ENCODE measurements around the gene KRI1. TPM values are rescaled to one million over a fixed set of nuclear protein-coding genes. Genes with fewer than 3 reads are reported as not detected.

KRI1 gene
- total and polyA plus RNA-seq, 3 experiments from 2014 or later = 45.7 to 64.5 (median 61.6) TPM

DNA sequence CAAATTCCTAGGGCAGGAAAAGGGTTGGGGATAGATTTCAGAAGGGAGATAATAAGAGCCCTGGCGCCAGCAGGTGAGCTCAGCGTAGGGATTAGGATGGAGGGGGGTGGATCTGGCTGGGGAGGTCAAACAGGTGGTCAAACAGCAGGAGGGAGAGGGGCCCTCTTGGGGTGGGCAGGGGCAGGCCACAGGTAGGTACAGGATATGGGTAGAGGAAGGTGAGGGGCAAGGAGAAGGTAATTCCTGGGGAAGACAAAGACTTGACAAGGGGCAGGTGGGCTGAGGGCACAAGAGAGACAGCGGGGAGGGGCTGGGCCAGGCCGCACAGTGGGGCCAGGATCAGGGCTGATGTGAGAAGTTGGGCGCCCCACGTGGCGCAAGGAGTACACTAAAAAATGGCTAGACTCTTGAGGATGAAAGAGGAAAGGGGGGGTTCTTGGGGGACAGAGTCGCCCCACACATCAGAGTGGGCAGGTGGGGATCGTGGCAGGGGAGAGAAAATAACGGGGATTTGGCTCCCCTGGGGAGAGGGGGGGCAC is 713 bp downstream of the KRI1 start:
- Mint-ChIP-seq H3K9me3 (no peaks in the 10 kb centered on the region), H3K4me3 (peak overlapping the region; percentile 86 to 99 (median 97)), H3K4me1 (peaks cover 35 to 54% (median 41%) of the 10 kb centered on the region in 3 donors), H3K27me3 (peaks cover 0 to 7% of the 10 kb centered on the region in 2 donors), H3K36me3 (peaks cover 3 to 50% (median 9%) of the 10 kb centered on the region in 3 donors), H3K27ac (peak overlapping the region; percentile 83 to 100 (median 98))
- H3K36me3 ChIP-seq (ENCODE audit: insufficient read depth, low read length) = peaks cover 16% of the 10 kb centered on the region
- peak overlapping the region; percentile 82 for H3K27ac ChIP-seq (ENCODE audit: low read depth, low read length)
- H3K9me3 ChIP-seq (ENCODE audit: low read length) = no peaks in the 10 kb centered on the region
- CTCF ChIA-PET = interaction anchor here (1.4 to 8.4 kb wide), 3 partner anchors 12 to 81 kb away, joined by 3 to 63 read pairs (median 4); no protein-coding TSS in a partner anchor
- DNase-seq = peak in 4 of 5 donors; percentile 41 to 67 (median 51)
- H3K4me1 ChIP-seq (ENCODE audit: insufficient read depth, low read length) = peaks cover 36% of the 10 kb centered on the region
- H3K4me3 ChIP-seq (ENCODE audit: low read length) = peak overlapping the region; percentile 80
- POLR2A ChIA-PET = interaction anchor here (1.2 to 1.8 kb wide), 2 partner anchors 11 to 38 kb away, joined by 5 to 27 read pairs; no protein-coding TSS in a partner anchor
- no peaks in the 10 kb centered on the region for H3K27me3 ChIP-seq (ENCODE audit: insufficient read depth, low read length, poor library complexity, severe bottlenecking)

GRCh38 chr19:10562609-10563008 is 3.2 kb downstream of the KRI1 start:
- H3K36me3 Mint-ChIP-seq = peaks cover 4 to 64% (median 14%) of the 10 kb centered on the region in 3 donors
- peaks cover 39% of the 10 kb centered on the region for H3K36me3 ChIP-seq (ENCODE audit: insufficient read depth, low read length)
- CTCF ChIA-PET = interaction anchor here (1.2 to 3.1 kb wide), 4 partner anchors 9 to 21 kb away, joined by 3 to 15 read pairs (median 6); no protein-coding TSS in a partner anchor
- H3K9me3 Mint-ChIP-seq = no peaks in the 10 kb centered on the region
- POLR2A ChIA-PET = interaction anchor here (1.6 kb wide), 1 partner anchor 8 kb away, joined by 5 read pairs; no protein-coding TSS in a partner anchor
- H3K4me3 ChIP-seq (ENCODE audit: low read length) = no peak overlapping the region
- H3K27me3 Mint-ChIP-seq = peaks cover 0 to 7% of the 10 kb centered on the region in 2 donors
- no peak for DNase-seq
- peaks cover 27% of the 10 kb centered on the region for H3K4me1 ChIP-seq (ENCODE audit: insufficient read depth, low read length)
- H3K4me3 Mint-ChIP-seq = no peak overlapping the region
- H3K27ac ChIP-seq (ENCODE audit: low read depth, low read length) = no peak overlapping the region
- no peaks in the 10 kb centered on the region for H3K9me3 ChIP-seq (ENCODE audit: low read length)
- peak overlapping the region in 3 of 8 donors; percentile 4 to 87 (median 72) for H3K27ac Mint-ChIP-seq
- H3K27me3 ChIP-seq (ENCODE audit: insufficient read depth, low read length, poor library complexity, severe bottlenecking) = no peaks in the 10 kb centered on the region
- H3K4me1 Mint-ChIP-seq = peaks cover 28 to 49% (median 31%) of the 10 kb centered on the region in 3 donors

GRCh38 chr19:10560154-10560553 is 5.7 kb downstream of the KRI1 start:
- no peak for DNase-seq
- H3K27ac Mint-ChIP-seq = peak overlapping the region in 3 of 8 donors; percentile 23 to 47 (median 43)
- H3K9me3 Mint-ChIP-seq = no peaks in the 10 kb centered on the region
- ChIA-PET CTCF (no interaction called here), POLR2A (no interaction called here)
- H3K4me3 Mint-ChIP-seq = no peak overlapping the region
- Histone ChIP-seq H3K4me3 (ENCODE audit: low read length) (no peak overlapping the region), H3K27ac (ENCODE audit: low read depth, low read length) (no peak overlapping the region), H3K36me3 (ENCODE audit: insufficient read depth, low read length) (peaks cover 52% of the 10 kb centered on the region), H3K27me3 (ENCODE audit: insufficient read depth, low read length, poor library complexity, severe bottlenecking) (no peaks in the 10 kb centered on the region), H3K9me3 (ENCODE audit: low read length) (no peaks in the 10 kb centered on the region), H3K4me1 (ENCODE audit: insufficient read depth, low read length) (peaks cover 24% of the 10 kb centered on the region)
- peaks cover 21 to 38% (median 25%) of the 10 kb centered on the region in 3 donors for H3K4me1 Mint-ChIP-seq
- H3K36me3 Mint-ChIP-seq = peaks cover 4 to 67% (median 11%) of the 10 kb centered on the region in 3 donors
- H3K27me3 Mint-ChIP-seq = no peaks in the 10 kb centered on the region

DNA sequence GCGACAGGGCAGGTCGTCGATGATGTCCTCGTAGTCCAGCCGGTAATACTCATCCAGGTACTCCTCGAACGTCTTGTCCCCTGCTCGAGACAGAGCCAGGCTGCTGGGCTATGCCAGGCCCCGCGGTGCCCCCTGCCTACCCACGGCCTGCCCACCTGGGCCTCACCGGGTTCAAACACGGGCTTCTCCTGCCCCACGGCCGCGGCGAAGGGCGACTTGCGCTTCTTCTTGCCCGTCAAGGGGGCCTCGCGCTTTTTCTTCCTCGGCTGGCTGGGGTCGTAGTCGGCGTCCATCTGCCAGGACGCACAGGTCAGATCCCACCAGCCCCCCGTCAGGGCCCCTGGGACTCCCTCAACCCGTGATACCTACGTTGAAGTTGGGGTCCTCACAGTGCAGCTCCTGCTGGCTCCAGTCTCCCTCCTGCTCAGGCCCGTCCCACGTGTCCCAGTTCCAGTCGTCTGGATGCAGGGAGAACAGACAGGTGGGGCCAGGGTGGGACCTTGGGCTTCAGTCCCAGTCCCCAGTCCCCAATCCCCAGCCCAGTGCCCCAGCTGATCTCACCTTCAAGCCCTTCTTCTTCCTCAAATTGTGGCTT is 8.1 kb downstream of the KRI1 start:
- peaks cover 62% of the 10 kb centered on the region for H3K36me3 ChIP-seq (ENCODE audit: insufficient read depth, low read length)
- peaks cover 37% of the 10 kb centered on the region for H3K4me1 ChIP-seq (ENCODE audit: insufficient read depth, low read length)
- CTCF ChIA-PET = interaction anchor here (0.9 to 1.3 kb wide), 2 partner anchors 50 to 299 kb away, joined by 3 to 4 read pairs; no protein-coding TSS in a partner anchor

DNA sequence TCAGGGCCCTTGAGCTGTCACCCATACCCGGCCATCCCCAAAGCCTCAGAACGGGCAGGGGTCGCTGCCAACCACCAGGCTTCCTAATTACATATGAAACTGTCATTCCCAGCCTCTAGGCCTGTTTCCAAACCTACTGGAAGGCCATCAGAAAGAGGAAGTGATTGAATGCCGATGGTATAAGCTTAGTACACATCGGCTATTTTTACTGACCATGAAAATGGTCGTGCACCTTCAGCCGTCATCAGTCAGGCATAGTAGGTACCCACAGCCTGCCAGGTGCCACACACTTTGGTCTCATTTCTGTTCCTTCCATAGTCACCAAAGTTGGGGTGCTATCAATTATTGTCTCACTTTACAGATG is 10.2 kb downstream of the KRI1 start:
- Mint-ChIP-seq H3K4me1 (peaks cover 43 to 62% (median 54%) of the 10 kb centered on the region in 3 donors), H3K27me3 (no peaks in the 10 kb centered on the region), H3K9me3 (no peaks in the 10 kb centered on the region), H3K36me3 (peaks cover 4 to 82% (median 11%) of the 10 kb centered on the region in 3 donors), H3K4me3 (peak overlapping the region in 1 of 7 donors; percentile 8), H3K27ac (peak overlapping the region; percentile 42 to 85 (median 67))
- ChIA-PET POLR2A (interaction anchor here (0.9 to 3.7 kb wide), 2 partner anchors 10 to 13 kb away, joined by 3 to 27 read pairs; partner anchors contain the start of genes CDKN2D and KRI1), CTCF (interaction anchor here (1.7 to 7.0 kb wide), 3 partner anchors 14 to 89 kb away, joined by 4 to 63 read pairs (median 11); partner anchors contain the start of genes CDKN2D and KRI1)
- Histone ChIP-seq H3K36me3 (ENCODE audit: insufficient read depth, low read length) (peaks cover 65% of the 10 kb centered on the region), H3K27me3 (ENCODE audit: insufficient read depth, low read length, poor library complexity, severe bottlenecking) (no peaks in the 10 kb centered on the region), H3K4me1 (ENCODE audit: insufficient read depth, low read length) (peaks cover 56% of the 10 kb centered on the region), H3K4me3 (ENCODE audit: low read length) (no peak overlapping the region), H3K9me3 (ENCODE audit: low read length) (no peaks in the 10 kb centered on the region), H3K27ac (ENCODE audit: low read depth, low read length) (no peak overlapping the region)
- no peak for DNase-seq

More for the DNA sequence above, 8.1 kb downstream of the KRI1 start:
- no peaks in the 10 kb centered on the region for H3K27me3 ChIP-seq (ENCODE audit: insufficient read depth, low read length, poor library complexity, severe bottlenecking)
- no peak overlapping the region for H3K4me3 Mint-ChIP-seq
- POLR2A ChIA-PET = interaction anchor here (0.7 kb wide), 1 partner anchor 539 kb away, joined by 3 read pairs; no protein-coding TSS in a partner anchor
- no peaks in the 10 kb centered on the region for H3K27me3 Mint-ChIP-seq
- H3K27ac Mint-ChIP-seq = peak overlapping the region in 5 of 8 donors; percentile 24 to 88 (median 44)
- no peak overlapping the region for H3K4me3 ChIP-seq (ENCODE audit: low read length)
- no peak overlapping the region for H3K27ac ChIP-seq (ENCODE audit: low read depth, low read length)
- DNase-seq = no peak
- H3K9me3 Mint-ChIP-seq = no peaks in the 10 kb centered on the region
- no peaks in the 10 kb centered on the region for H3K9me3 ChIP-seq (ENCODE audit: low read length)
- peaks cover 36 to 53% (median 40%) of the 10 kb centered on the region in 3 donors for H3K4me1 Mint-ChIP-seq
- H3K36me3 Mint-ChIP-seq = peaks cover 4 to 84% (median 11%) of the 10 kb centered on the region in 3 donors

DNA sequence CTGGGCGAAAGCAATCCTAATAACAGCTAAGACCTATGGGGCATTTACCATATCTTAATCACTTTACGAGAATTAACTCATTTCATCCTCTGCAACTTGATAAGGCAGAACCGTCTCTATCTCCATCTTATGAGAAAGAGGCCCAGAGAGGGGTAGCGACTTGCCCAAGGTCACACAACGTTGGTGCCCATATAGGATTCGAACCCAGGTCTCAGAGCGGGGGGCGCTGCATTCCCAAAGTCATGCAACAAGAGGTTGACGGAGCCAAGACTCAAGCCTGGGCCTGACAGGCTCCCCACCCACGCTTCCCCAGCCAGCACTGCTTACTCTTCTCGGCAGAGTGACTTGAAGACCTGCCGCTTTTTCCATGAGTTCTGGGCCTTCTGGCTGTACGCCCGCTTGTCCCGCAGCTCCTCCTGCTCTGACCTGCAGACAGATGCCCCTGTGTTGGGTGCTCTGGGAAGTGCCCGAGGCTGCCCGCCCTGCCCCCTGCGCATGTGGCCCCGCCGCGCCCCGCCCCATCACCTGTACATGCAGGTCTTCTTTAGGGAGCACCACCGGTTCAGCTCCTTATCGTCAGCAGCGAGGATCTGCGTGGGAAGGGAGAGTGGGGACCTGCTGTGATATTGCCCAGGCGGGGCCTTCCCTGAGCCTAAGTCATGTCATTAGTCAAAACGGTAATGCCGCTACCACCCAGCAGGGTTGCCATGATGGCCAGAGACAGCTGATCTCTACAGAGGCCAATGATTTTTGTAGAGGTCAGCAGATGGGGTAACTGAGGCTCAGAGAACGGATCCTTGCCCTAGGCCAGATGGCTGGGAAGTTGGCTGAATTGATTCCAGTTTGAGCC is 10.8 kb downstream of the KRI1 start:
- CTCF ChIA-PET = interaction anchor here (0.8 to 7.0 kb wide), 8 partner anchors 13 to 107 kb away, joined by 3 to 63 read pairs (median 8); partner anchors contain the start of genes CDKN2D, KRI1 and S1PR5
- no peaks in the 10 kb centered on the region for H3K9me3 ChIP-seq (ENCODE audit: low read length)
- H3K4me1 ChIP-seq (ENCODE audit: insufficient read depth, low read length) = peaks cover 56% of the 10 kb centered on the region
- Mint-ChIP-seq H3K4me3 (peak overlapping the region in 6 of 7 donors; percentile 59 to 84 (median 76)), H3K36me3 (peaks cover 0 to 82% (median 8%) of the 10 kb centered on the region in 3 donors), H3K4me1 (peaks cover 43 to 67% (median 58%) of the 10 kb centered on the region in 3 donors), H3K27me3 (no peaks in the 10 kb centered on the region), H3K27ac (peak overlapping the region; percentile 89 to 98 (median 95)), H3K9me3 (no peaks in the 10 kb centered on the region)
- POLR2A ChIA-PET = interaction anchor here (1.3 to 3.7 kb wide), 3 partner anchors 8 to 13 kb away, joined by 5 to 27 read pairs (median 14); partner anchors contain the start of gene KRI1
- no peak overlapping the region for H3K4me3 ChIP-seq (ENCODE audit: low read length)
- peaks cover 65% of the 10 kb centered on the region for H3K36me3 ChIP-seq (ENCODE audit: insufficient read depth, low read length)
- H3K27ac ChIP-seq (ENCODE audit: low read depth, low read length) = no peak overlapping the region
- no peaks in the 10 kb centered on the region for H3K27me3 ChIP-seq (ENCODE audit: insufficient read depth, low read length, poor library complexity, severe bottlenecking)
- DNase-seq = no peak

- Mint-ChIP-seq H3K27ac (peak overlapping the region; percentile 89 to 98 (median 95)), H3K4me1 (peaks cover 43 to 64% (median 58%) of the 10 kb centered on the region in 3 donors), H3K27me3 (no peaks in the 10 kb centered on the region), H3K4me3 (peak overlapping the region; percentile 58 to 84 (median 76)), H3K9me3 (no peaks in the 10 kb centered on the region), H3K36me3 (peaks cover 0 to 82% (median 8%) of the 10 kb centered on the region in 3 donors)
- ChIA-PET POLR2A (interaction anchor here (0.6 to 4.0 kb wide), 8 partner anchors 9 to 206 kb away, joined by 3 to 27 read pairs (median 4); partner anchors contain the start of genes CDKN2D, KEAP1, KRI1 and S1PR5), CTCF (interaction anchor here (0.8 to 7.0 kb wide), 12 partner anchors 9 to 138 kb away, joined by 3 to 63 read pairs (median 6); partner anchors contain the start of genes CDKN2D, KRI1 and S1PR5)
- H3K9me3 ChIP-seq (ENCODE audit: low read length) = no peaks in the 10 kb centered on the region
- peaks cover 56% of the 10 kb centered on the region for H3K4me1 ChIP-seq (ENCODE audit: insufficient read depth, low read length)
- no peak overlapping the region for H3K27ac ChIP-seq (ENCODE audit: low read depth, low read length)
- DNase-seq = peak; percentile 54 to 84 (median 81)
- H3K36me3 ChIP-seq (ENCODE audit: insufficient read depth, low read length) = peaks cover 62% of the 10 kb centered on the region
- H3K27me3 ChIP-seq (ENCODE audit: insufficient read depth, low read length, poor library complexity, severe bottlenecking) = no peaks in the 10 kb centered on the region
- no peak overlapping the region for H3K4me3 ChIP-seq (ENCODE audit: low read length)
Observed at GRCh38 chr19:10553943-10554381, 11.8 kb downstream of the KRI1 start.
